GM19240 (cell line): ENCODE data around the gene OR1J2.
A peak's percentile ranks its signal among the peaks of the same experiment; 100 is the strongest.
"Not testable (repeated sequence)": the region's sequence is repeated elsewhere in the genome, so short reads cannot be mapped to it uniquely, and the experiment has no call there.

Experiments
- DNase-seq: peaks from one replicate; pipeline ENCODE4 v3.0.0; 2011; ENCODE audit warnings: low spot score; ENCODE audit not compliant: insufficient read length

Gene OR1J2, protein sequence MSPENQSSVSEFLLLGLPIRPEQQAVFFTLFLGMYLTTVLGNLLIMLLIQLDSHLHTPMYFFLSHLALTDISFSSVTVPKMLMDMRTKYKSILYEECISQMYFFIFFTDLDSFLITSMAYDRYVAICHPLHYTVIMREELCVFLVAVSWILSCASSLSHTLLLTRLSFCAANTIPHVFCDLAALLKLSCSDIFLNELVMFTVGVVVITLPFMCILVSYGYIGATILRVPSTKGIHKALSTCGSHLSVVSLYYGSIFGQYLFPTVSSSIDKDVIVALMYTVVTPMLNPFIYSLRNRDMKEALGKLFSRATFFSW

DNA sequence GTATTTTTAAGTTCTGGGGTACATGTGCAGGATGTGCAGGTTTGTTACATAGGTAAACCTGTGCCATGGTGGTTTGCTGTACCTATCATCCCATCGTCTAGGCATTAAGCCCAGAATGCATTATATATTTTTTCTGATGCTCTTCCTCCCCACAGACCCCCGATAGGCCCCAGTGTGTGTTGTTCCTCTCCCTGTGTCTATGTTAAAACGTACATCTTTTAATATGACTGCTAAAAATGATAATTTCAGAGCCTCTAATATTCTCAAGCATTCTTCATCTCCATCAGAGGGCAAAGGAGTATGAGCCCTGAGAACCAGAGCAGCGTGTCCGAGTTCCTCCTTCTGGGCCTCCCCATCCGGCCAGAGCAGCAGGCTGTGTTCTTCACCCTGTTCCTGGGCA is at the start of gene OR1J2:
Gene OR1J2, plus strand, starts transcription at position 301 of the 400 bp plus-strand sequence. Its CDS starts 0 bp downstream, at position 301.
- no peak for DNase-seq

DNA sequence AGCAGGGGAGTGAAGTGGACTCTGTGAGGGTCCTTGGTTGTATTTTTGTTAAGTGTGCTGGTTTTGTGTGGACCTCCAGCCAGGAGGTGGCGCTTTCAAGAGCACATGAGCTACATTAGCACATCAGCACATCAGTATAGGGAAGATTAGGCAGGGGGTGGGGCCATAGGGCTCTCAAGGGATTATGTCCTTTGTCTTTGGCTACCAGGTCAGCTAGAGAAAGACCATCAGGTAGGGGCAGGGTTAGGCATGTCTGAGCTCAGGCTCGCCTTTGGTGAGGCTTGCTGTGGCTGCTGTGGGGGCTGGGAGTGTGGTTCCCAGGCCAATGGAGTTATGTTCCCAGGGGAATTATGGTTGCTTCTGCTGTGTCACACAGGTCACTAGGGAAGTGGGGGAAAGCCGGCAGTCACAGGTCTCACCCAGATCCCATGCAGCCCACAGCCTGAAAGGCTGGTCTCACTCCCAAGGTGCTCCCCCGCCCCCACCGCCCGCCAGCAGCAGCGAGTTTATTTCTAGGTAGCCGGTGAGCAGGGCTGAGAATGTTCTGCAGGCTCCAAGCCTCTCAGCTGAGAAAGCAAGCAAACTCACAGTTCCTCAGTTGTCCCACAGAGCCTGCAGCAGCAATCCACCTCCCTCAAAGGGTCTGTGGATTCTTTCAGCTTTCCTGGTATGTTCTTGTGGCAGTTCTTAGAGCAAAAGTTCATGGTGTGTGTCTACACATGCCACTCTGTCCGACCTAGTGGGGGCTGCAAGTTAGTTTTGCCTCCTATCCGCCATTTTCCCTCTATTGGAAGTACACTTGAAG is 46.6 kb upstream of the OR1J2 start:
- DNase-seq = no peak

DNA sequence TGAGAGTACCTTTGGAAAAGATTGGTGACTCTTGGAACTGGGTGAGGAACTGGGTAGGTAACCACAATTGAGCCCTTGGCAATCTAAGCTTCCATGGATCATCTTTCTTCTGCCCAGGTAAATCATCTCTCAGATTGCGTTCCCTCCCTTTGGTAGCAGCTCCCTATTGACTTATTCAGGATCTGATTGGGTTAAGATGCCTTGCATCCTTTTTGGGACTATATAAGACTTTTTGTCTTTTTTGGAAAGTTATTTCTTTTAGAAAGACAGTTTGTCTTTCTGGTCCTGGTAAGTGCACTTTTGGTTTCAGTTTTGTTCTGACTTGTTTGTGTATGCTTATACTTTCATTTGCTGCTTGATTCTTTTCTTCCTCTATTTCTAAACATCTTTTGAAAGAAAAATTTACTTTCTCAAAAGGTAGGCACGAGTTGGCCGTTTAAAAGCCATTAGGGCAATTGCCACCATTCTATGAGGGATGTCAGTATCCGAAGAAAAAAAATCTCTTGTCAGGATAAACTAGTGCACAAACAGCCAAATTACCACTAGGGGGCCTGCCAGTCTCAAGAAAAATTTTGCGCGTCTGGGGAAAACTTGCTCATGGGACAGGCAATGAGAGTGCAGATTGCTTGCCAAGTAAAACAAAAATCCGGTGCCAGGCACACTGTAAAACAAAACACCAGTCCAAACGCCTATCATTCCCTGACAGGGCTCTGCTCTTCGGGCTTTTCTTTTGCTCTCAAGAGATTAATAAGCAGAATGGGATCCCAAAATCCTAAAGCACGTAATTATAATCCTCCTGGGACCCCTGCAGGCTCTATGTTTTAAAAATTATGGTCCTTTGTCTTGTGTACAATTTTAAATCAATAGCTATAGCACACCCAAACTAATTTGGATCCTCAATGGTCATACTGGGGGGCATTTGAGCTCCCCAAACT is 45.7 kb upstream of the OR1J2 start:
- peak; percentile 37 for DNase-seq

GRCh38 chr9:122466456-122466855 is 44.1 kb upstream of the OR1J2 start:
- no peak for DNase-seq

- no peak for DNase-seq
These were observed 41.9 kb upstream of the OR1J2 start for GRCh38 chr9:122468735-122469134.

DNA sequence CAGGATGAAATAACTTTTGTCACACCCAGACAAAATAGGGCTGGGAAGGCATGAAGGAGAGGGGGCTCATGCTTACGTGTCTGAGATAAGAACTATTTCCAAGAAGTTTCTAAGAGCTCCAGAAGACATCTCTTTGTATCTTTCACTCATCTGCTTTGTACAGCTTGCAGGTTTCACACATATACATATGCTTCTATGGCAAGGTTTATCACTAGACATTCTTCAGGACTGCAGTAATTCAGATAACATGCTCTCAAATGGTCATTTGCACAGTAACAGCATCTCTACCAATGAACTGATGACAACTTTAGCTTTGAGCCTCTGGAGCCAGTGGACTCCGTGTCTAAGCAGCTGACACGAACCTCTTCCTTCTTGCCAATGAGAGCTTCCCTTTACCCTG is 36.0 kb upstream of the OR1J2 start:
- no peak for DNase-seq

DNA sequence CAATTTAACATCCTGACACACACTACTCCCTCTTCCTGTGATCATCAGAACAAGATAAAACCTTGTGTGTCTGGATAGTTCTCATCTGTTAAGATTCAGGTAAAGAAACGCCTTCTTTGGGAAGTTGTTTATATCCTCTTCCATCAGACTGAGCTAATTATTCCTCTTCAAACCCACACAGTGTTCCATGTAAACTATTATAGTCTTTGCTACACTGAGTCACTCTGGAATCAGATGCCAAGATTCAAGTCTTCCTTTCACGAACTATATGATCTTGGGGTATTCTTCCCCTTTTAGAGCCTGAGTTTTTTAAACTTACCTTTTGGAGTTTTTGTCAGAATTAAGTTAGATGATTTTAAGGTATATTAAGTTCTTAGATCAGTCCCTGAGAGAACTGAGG is 34.9 kb upstream of the OR1J2 start:
- no peak for DNase-seq

DNA sequence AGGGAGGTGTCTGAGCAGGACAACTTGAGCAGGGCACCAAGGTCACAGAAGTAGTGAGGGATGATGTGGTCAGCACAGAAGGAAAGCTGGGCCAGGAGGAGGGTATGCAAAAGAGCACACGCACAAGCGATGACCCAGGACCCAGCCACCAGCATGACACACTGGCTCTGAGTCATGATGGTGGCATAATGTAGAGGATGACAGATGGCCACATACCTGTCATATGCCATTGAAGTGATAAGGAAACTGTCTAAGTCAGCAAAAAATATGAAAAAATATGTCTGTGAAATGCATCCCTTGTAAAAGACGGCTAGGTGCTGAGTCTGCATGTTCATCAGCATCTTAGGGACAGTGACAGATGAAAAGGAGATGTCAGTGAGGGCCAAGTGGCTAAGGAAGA is 33.3 kb upstream of the OR1J2 start:
- no peak for DNase-seq

DNA sequence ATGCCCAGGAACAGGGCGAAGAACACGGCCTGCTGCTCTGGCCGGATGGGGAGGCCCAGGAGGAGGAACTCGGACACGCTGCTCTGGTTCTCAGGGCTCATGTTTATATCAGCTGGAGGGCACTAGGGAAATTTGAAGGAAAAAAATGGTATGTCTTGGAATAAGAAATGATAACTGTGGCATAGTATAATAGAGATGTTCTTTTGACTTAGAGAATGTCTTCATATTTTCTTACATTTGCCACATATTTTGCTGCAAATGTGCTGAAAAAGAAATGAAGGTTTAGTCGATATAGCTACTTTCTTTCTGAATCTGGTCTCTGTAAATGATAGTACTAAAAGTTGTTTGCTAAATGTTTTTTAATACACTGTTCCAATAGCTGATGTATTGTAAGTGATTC is 32.8 kb upstream of the OR1J2 start, which contains the start of gene OR1J1:
Gene OR1J1, minus strand, starts transcription at position 101 of the 400 bp plus-strand sequence. Its CDS starts 0 bp downstream, at position 101.
- DNase-seq = no peak

DNA sequence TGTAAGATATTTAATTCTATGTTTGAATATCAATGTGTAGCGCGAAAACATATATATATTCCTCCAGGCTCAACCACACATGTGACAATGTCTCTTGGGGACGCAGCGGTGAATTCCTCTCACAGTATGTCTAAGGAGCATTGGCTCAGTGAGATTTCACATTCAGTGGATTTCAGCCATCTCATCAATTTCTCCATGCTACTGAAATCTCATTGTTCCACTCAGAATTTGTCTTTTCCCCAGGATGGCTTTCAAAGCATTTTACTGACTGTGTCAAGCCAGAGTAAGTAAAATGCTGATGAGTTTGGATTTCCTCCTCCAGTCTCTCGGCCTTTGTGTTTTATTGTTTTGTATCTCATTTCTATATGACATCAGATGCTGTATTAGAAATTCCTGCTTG is 31.5 kb upstream of the OR1J2 start:
- DNase-seq = no peak

- peak; percentile 8 for DNase-seq
These were observed 11.7 kb upstream of the OR1J2 start for GRCh38 chr9:122498883-122499288.

DNA sequence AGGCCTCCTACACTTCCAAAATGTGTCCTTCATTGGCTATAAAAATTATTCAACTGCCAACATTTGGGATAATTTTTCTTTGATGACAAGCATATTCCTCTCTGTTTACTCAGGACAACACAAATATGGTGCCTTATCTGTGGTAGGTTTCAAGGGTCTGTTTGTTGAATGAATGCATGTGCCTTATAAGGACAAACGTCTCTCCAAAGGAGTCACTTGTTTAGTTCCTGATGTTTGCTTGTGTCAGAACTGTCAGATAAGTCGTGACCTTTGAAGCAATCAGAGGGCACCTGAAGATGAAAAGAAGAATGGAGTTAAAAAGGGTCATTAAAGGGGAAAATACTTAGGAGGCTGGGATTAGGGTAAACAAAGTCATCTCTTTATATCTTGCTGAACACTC is 3.6 kb upstream of the OR1J2 start:
- DNase-seq = no peak

- DNase-seq = no peak
These were observed 7.6 kb downstream of the OR1J2 start for GRCh38 chr9:122518226-122518625.

- DNase-seq = no peak
These were observed 8.2 kb downstream of the OR1J2 start, which contains the start of gene OR1J4 for GRCh38 chr9:122518841-122519240. Gene OR1J4, plus strand, starts transcription at chr9:122519141. Its CDS starts 0 bp downstream, at chr9:122519141.

GRCh38 chr9:122519376-122519775 is 8.8 kb downstream of the OR1J2 start:
- no peak for DNase-seq

GRCh38 chr9:122526602-122527001 is 16.0 kb downstream of the OR1J2 start:
- no peak for DNase-seq

DNA sequence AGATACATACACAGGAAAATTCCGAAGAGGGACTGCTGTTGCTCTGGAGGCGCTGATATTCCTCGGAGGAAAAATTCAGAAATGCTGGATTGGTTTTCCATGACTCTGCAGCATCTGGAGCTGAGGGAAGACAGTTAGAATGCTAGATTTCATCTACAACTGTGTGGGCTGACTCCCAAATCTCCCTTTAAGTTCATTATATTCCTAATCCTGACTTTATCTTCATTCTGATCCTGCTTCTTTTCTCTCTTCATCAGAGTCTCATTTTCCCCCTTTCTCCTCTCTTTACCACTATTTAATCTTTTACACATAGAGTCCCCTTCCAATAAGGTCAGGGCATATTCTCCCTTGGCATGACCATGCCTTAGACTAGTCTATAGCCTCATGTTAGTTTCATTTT is 16.6 kb downstream of the OR1J2 start, which contains the start of gene OR1N1:
Gene OR1N1, minus strand, starts transcription at position 101 of the 400 bp plus-strand sequence. Its CDS starts 0 bp downstream, at position 101.
- no peak for DNase-seq

- DNase-seq = not testable (repeated sequence)
These were observed 20.6 kb downstream of the OR1J2 start for GRCh38 chr9:122531157-122531556.

- no peak for DNase-seq
These were observed 25.5 kb downstream of the OR1J2 start for GRCh38 chr9:122536134-122536533.

DNA sequence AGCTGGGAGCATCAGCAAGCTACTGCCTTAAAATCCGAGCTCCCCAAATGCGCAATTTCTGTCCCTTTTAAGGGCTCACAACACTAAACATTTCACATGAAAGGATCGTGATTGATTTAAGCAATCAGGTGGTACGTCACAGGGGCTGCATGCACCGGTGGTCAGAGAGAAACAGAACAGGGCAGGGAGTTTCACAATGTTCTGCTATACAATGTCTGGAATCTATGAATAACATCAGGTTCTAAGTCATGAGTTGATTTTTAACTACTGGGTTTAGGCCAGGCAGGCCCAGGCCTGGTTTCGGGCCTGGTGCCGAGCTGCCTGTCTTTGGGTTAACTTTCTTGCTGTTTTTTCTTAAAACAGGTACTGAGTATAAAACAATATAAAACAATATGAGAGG is 26.5 kb downstream of the OR1J2 start:
- DNase-seq = not testable (repeated sequence)

DNA sequence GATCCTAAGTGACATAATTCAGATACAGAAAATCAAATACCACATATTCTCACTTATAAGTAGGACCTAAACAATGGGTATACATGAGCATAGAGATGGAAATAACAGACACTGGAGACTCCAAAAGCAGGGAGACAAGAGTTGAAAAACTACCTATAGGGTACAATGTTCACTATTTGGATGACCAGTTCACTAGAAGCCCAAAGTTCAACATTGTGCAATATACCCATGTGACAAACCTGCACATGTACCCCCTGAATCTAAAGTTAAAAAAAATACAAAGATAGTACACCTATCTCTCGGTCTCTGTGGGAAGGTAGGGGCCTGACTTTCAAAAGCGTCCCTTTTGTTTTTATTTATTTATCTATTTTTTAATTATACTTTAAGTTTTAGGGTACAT is 28.2 kb downstream of the OR1J2 start:
- DNase-seq = no peak
